DND-41 (cell line): Measurements from ENCODE around the gene GFOD1.

Experiments
- ATAC-seq: fragments of 200-7000 bp; cut with Tn5 transposase; 3 replicates; pipeline ENCODE4 v1.9.1; 2021; ENCODE audit warnings: low read depth; ENCODE audit not compliant: insufficient read depth
- DNase-seq: peaks from one replicate; pipeline ENCODE4 v3.0.0-alpha.2; 2020
- H2AFZ ChIP-seq: 2 replicates; pipeline ENCODE4 v1.6.0; 2012; ENCODE audit warnings: low read depth, low read length
- H3K27ac ChIP-seq: 2 replicates; pipeline ENCODE4 v1.5.1; 2012; ENCODE audit warnings: low read length, inconsistent platforms
- H3K27me3 ChIP-seq: fragments of 200-600 bp; sonication (generic); 2 replicates; pipeline ENCODE4 v1.6.0; 2012; ENCODE audit warnings: low read length, mild to moderate bottlenecking, inconsistent platforms; ENCODE audit not compliant: insufficient read depth, poor library complexity
- H3K36me3 ChIP-seq: 2 replicates; pipeline ENCODE4 v1.5.1; 2012; ENCODE audit warnings: low read length, inconsistent platforms; ENCODE audit not compliant: insufficient read depth
- H3K4me1 ChIP-seq: 2 replicates; pipeline ENCODE4 v1.5.1; 2012; ENCODE audit warnings: mild to moderate bottlenecking, low read length; ENCODE audit not compliant: insufficient read depth
- H3K4me2 ChIP-seq: 2 replicates; pipeline ENCODE4 v1.6.0; 2012; ENCODE audit warnings: mild to moderate bottlenecking, moderate library complexity, low read length, inconsistent platforms; ENCODE audit not compliant: insufficient read depth
- H3K4me3 ChIP-seq, 2 experiments: fragments of 200-600 bp in 1 of 2; shearing (Covaris generic) in 1 of 2; 2 replicates each; pipeline ENCODE4 v1.5.1; 2012 to 2016; ENCODE audit warnings: inconsistent platforms in 2 of 2, low read length in 2 of 2, mild to moderate bottlenecking in 2 of 2, low read depth in 1 of 2, moderate library complexity in 1 of 2
- H3K79me2 ChIP-seq: 2 replicates; pipeline ENCODE4 v1.6.0; 2012; ENCODE audit warnings: low read length, inconsistent platforms; ENCODE audit not compliant: insufficient read depth
- H3K9ac ChIP-seq: 2 replicates; pipeline ENCODE4 v1.6.0; 2012; ENCODE audit warnings: low read depth, mild to moderate bottlenecking, inconsistent platforms, low read length, moderate library complexity
- H3K9me3 ChIP-seq: 2 replicates; pipeline ENCODE4 v1.5.1; 2012; ENCODE audit warnings: low read length, moderate library complexity, mild to moderate bottlenecking, inconsistent platforms; ENCODE audit not compliant: insufficient read depth, severe bottlenecking
- H4K20me1 ChIP-seq: 2 replicates; pipeline ENCODE4 v1.6.0; 2012; ENCODE audit warnings: low read length; ENCODE audit not compliant: insufficient read depth
- EZH2 ChIP-seq: IDR thresholded peaks from 3 replicates; pipeline ENCODE4 v1.6.1; 2012; ENCODE audit warnings: borderline replicate concordance, low read depth, mild to moderate bottlenecking, moderate library complexity, low read length, inconsistent platforms; ENCODE audit not compliant: severe bottlenecking
- TF ChIP-seq, protein P1 (sequence below): IDR thresholded peaks from 2 replicates; pipeline ENCODE4 v1.5.1; 2012; ENCODE audit warnings: borderline replicate concordance, low read length, moderate library complexity, mild to moderate bottlenecking; ENCODE audit not compliant: poor library complexity, severe bottlenecking; ENCODE audit errors: extremely low read depth

Gene GFOD1

DNA sequence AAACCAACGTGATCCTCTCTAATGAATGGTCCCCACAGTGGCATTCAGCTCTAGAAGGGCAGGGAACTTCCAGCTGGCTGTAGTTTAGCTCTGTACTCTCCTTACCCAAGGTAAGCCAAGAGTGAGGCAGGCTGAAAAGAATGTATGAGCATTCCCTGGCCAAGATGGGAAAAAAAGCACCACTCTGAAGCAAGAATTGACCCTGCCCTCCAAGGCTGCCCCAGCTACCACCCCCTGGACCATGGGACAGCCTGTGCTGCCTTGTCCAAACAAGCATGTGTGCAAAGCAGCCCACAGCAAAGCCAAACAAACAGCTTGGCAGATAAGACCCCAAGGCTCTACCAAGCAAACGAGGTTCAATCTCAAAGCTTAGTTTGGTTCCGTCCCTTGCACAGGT lies 73.9 kb downstream of the GFOD1 start:
- no peak overlapping the region for H3K27ac ChIP-seq

DNA sequence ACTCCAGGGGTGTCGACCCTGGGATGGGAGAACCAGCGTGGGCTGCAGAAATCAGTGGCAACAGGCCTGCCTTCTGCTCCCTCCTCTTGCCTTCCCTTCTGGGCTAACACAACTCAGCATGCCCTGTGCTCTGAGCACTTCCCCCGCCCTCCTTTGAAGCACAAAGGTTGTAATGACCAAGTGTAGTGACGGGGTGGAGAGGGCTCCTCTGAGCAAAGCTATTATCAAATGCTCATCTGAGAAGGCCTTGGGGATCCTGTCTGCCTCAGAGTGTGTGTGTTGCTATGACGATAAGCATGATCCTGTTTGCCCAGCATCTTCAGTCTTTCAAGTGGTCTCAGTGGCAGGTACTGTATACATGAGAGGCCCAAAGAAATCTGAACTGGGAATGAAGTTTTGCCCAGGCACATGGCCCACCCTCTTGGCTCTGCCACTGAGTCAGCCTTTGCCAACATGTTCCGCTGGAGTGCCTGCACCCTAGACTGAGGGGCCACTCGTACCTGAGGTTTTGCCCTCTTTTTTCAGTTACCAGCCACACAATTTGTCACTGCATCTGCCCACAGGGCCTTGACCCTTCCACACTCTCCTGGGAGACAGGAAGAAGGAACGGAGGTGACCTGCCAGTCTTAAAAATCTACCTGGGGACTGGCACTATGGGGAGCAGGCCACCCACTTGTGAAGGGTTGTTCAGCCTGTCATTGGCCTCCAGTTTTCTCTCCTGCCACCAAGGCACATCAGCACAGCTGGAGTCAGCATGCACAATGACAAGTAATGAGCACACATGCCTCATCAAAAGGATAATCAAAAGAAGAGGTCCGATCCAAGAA lies 74.5 kb downstream of the GFOD1 start:
- no peak for TF ChIP-seq EZH2
- TF ChIP-seq, protein P1, sequence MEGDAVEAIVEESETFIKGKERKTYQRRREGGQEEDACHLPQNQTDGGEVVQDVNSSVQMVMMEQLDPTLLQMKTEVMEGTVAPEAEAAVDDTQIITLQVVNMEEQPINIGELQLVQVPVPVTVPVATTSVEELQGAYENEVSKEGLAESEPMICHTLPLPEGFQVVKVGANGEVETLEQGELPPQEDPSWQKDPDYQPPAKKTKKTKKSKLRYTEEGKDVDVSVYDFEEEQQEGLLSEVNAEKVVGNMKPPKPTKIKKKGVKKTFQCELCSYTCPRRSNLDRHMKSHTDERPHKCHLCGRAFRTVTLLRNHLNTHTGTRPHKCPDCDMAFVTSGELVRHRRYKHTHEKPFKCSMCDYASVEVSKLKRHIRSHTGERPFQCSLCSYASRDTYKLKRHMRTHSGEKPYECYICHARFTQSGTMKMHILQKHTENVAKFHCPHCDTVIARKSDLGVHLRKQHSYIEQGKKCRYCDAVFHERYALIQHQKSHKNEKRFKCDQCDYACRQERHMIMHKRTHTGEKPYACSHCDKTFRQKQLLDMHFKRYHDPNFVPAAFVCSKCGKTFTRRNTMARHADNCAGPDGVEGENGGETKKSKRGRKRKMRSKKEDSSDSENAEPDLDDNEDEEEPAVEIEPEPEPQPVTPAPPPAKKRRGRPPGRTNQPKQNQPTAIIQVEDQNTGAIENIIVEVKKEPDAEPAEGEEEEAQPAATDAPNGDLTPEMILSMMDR = no peak
- no peaks in the 10 kb centered on the region for H3K79me2 ChIP-seq
- no peak overlapping the region for H3K4me2 ChIP-seq
- no peak overlapping the region for H3K4me3 ChIP-seq
- no peak overlapping the region for H3K27ac ChIP-seq
- no peak overlapping the region for H2AFZ ChIP-seq
- no peaks in the 10 kb centered on the region for H4K20me1 ChIP-seq
- no peak overlapping the region for H3K9ac ChIP-seq
- DNase-seq (no peak), ATAC-seq (no peak)
- H3K27me3 ChIP-seq = no peaks in the 10 kb centered on the region
- no peaks in the 10 kb centered on the region for H3K36me3 ChIP-seq
- no peaks in the 10 kb centered on the region for H3K9me3 ChIP-seq
- no peaks in the 10 kb centered on the region for H3K4me1 ChIP-seq

More for the DNA sequence above, 73.9 kb downstream of the GFOD1 start:
- Histone ChIP-seq H3K9ac (no peak overlapping the region), H3K79me2 (no peaks in the 10 kb centered on the region), H4K20me1 (no peaks in the 10 kb centered on the region), H3K4me1 (no peaks in the 10 kb centered on the region), H3K9me3 (no peaks in the 10 kb centered on the region), H3K36me3 (no peaks in the 10 kb centered on the region), H3K27me3 (no peaks in the 10 kb centered on the region), H3K4me2 (no peak overlapping the region), H2AFZ (no peak overlapping the region), H3K4me3 (no peak overlapping the region)
- DNase-seq = no peak
- ATAC-seq = no peak
- TF ChIP-seq EZH2 = no peak
- TF ChIP-seq, protein P1 = no peak

DNA sequence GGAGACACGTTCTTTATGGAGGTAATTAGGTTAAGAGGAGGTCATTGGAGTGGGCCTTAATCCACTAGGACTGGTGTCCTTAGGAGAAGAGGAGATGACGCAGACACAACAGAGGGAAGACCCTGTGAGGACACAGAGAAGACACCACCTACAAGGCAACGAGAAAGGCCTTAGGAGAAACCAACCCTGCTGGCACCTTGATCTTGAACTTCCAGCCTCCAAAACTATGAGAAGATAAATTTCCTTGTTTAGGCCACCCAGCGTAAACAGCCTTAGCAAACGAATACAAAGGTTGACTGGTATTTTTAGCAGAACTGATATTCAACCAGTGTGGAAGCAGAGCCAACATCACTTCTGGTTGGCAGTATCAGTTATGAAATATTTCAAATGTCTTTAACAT lies 75.2 kb downstream of the GFOD1 start:
- H4K20me1 ChIP-seq = no peaks in the 10 kb centered on the region
- no peak for DNase-seq

More for the DNA sequence above, 75.2 kb downstream of the GFOD1 start:
- Histone ChIP-seq H3K4me1 (no peaks in the 10 kb centered on the region), H3K27ac (no peak overlapping the region), H3K4me3 (no peak overlapping the region), H3K36me3 (no peaks in the 10 kb centered on the region), H3K27me3 (no peaks in the 10 kb centered on the region), H3K9ac (no peak overlapping the region), H3K9me3 (no peaks in the 10 kb centered on the region), H2AFZ (no peak overlapping the region), H3K4me2 (no peak overlapping the region), H3K79me2 (no peaks in the 10 kb centered on the region)
- ATAC-seq = no peak
- TF ChIP-seq EZH2 = no peak
- TF ChIP-seq, protein P1 = no peak
